HG03442 (cell line): ENCODE measurements around the gene PTPRK.

ENCODE experiments used
- ATAC-seq: cut with Tn5 transposase; IDR thresholded peaks from one replicate; pipeline ENCODE4 v1.9.1; 2021; ENCODE audit warnings: mild to moderate bottlenecking, moderate library complexity; ENCODE audit not compliant: unreplicated experiment

PTPRK gene

GRCh38 chr6:128350416-128351254, 169.8 kb downstream of the PTPRK start:
- no peak for ATAC-seq

GRCh38 chr6:128347123-128347522, 173.3 kb downstream of the PTPRK start:
- ATAC-seq, result no peak

- ATAC-seq, result no peak
These were observed 173.8 kb downstream of the PTPRK start for GRCh38 chr6:128346569-128346968.

- no peak for ATAC-seq
These were observed 175.1 kb downstream of the PTPRK start for GRCh38 chr6:128345278-128345677.

- ATAC-seq, result no peak
These were observed 176.7 kb downstream of the PTPRK start for GRCh38 chr6:128343706-128344105.

- ATAC-seq, result no peak
These were observed 180.6 kb downstream of the PTPRK start for GRCh38 chr6:128339635-128340450.

- no peak for ATAC-seq
These were observed 182.8 kb downstream of the PTPRK start for GRCh38 chr6:128337619-128338018.

GRCh38 chr6:128336436-128337095, 183.8 kb downstream of the PTPRK start:
- no peak for ATAC-seq

- no peak for ATAC-seq
These were observed 184.4 kb downstream of the PTPRK start for GRCh38 chr6:128335963-128336362.

- ATAC-seq, result no peak
These were observed 186.7 kb downstream of the PTPRK start for GRCh38 chr6:128333581-128334223.

- ATAC-seq, result peak; percentile 91
These were observed 192.5 kb downstream of the PTPRK start for GRCh38 chr6:128327890-128328289.

- ATAC-seq, result no peak
These were observed 197.4 kb downstream of the PTPRK start for GRCh38 chr6:128323011-128323410.

GRCh38 chr6:128319946-128320345, 200.5 kb downstream of the PTPRK start:
- ATAC-seq, result no peak

GRCh38 chr6:128319157-128319556, 201.2 kb downstream of the PTPRK start:
- no peak for ATAC-seq

- no peak for ATAC-seq
These were observed 204.0 kb downstream of the PTPRK start for GRCh38 chr6:128316258-128316929.

GRCh38 chr6:128314190-128314589, 206.2 kb downstream of the PTPRK start:
- no peak for ATAC-seq

- no peak for ATAC-seq
These were observed 208.3 kb downstream of the PTPRK start for GRCh38 chr6:128311944-128312570.

GRCh38 chr6:128310451-128310850, 209.9 kb downstream of the PTPRK start:
- no peak for ATAC-seq

GRCh38 chr6:128307671-128308070, 212.7 kb downstream of the PTPRK start:
- no peak for ATAC-seq

GRCh38 chr6:128305976-128306375, 214.4 kb downstream of the PTPRK start:
- ATAC-seq, result no peak
